GM18858 (cell line): ENCODE data around the gene TAOK3.
"Not testable (repeated sequence)": the region's sequence is repeated elsewhere in the genome, so short reads cannot be mapped to it uniquely, and the experiment has no call there.

Experiments used
- ATAC-seq: cut with Tn5 transposase; IDR thresholded peaks from one replicate; pipeline ENCODE4 v1.9.1; 2021; ENCODE audit not compliant: unreplicated experiment

TAOK3 gene

DNA sequence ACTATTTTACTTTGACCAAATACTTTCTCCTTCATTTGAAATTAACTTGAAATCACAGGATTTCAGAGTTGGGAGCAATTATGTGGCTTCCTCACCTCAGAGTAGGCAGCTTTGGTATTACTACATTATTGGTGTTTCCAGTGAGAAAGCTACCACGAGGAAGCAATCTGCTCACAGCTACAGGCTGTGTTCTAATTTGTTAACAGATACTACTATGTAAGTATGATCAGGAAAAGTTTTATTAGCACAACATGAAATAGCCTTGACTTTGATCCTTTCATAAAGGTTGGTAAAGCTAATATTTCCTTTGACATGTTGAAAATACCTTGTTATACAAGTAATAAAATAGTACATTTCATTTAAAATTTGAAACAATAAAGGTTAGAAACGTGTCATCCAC lies 30.6 kb downstream of the TAOK3 start:
- no peak for ATAC-seq

DNA sequence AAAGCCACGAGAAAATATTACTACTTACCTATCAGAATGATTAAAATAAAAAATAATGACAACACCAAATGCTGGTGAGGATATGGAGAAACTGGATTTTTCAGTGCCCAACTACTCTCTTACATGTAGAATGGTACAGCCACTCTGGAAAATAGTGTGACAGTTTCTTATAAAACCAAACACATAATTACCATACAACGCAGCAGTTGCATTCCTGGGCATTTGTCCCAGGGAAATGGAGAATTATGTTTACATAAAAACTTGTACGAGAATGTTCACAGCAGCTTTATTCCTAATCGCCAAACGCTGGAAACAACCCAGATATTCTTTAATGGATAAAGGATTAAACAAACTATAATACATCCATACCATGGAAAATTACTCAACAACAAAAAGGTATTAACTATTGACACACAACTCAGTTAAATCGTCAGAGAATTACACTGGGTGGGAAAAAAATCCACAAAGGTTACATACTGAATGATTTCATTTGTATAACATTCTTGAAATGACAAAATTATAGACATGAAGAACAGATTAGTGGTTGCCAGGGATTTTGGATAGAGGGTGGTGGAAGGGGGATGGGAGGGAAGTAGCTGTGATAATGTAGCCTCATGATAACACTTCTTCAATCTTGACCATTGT lies 35.4 kb downstream of the TAOK3 start:
- no peak for ATAC-seq

DNA sequence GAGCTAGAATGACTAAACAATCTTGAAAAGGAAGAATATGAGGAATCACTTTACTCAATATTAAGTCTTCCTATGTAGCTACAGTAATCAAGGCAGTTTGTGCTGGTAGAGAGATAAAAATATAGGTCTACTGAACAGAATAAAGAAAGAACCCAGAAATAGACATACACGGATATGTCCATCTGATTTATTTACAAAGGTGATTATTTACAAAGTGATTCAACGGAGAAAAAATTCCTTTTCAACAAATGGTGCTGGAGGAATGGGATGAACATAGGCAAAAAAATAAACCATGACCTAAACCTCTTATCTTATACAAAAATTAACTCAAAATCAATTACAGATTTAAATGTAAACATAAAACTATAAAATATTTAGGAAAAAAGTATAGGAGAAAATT lies 36.6 kb downstream of the TAOK3 start:
- ATAC-seq: no peak

DNA sequence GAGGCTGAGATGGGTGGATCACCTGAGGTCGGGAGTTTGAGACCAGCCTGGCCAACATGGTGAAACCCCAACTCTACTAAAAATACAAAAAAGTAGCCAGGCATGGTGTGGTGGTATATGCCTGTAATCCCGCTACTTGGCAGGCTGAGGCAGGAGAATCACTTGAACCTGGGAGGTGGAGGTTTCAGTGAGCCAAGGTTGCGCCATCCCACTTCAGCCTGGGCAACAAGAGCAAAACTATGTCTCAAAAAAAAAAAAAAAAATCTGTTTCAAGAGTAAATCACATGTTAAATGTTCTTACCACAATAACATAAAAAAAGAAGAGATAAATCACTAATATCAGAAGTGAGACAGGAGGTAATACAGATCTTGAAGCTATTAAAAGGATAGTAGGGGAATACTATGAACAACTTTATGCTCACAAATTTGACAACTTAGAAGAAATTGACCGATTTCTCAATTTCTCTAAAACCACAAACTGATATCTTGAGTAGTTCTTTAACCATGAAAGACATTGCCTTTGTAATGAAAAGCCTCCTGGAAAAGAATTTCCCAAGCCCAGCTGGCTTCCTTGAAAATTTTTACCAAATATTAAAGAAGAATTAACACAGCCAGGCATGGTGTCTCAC lies 37.7 kb downstream of the TAOK3 start:
- no peak for ATAC-seq

DNA sequence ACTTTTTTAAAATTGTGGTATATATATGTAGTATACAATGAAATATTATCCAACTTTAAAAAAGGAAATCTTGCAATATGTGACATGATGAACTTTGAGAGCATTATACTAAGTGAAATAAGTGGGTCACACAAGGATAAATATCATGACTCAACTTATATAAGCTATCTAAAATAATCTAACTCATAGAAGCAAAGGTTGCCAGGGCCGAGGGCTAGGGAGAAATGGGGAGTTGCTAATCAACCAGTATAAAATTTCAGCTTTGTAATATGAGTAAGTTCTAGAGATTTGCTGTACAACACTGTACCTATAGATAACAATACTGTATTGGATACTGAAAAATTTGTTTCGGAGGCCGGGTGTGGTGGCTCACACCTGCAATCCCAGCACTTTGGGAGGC lies 38.5 kb downstream of the TAOK3 start:
- no peak for ATAC-seq

DNA sequence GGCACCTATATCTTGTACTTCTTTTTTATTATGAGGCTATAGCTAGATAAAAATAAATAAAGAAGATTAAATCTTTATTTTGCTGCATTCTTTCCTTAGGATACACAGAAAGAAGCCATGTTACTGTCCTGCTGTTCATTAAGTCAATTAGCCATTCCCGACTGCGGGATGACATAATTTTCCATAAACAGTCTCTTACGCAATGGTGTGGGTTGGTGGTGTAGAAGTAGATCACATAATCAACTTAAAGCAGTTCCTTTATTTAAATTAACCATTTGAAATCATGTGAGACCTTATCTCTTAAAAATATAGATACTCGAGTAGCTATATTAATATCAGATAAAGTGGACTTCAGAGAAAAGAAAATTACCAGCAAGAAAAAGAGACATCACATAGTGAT lies 40.2 kb downstream of the TAOK3 start:
- ATAC-seq: no peak

DNA sequence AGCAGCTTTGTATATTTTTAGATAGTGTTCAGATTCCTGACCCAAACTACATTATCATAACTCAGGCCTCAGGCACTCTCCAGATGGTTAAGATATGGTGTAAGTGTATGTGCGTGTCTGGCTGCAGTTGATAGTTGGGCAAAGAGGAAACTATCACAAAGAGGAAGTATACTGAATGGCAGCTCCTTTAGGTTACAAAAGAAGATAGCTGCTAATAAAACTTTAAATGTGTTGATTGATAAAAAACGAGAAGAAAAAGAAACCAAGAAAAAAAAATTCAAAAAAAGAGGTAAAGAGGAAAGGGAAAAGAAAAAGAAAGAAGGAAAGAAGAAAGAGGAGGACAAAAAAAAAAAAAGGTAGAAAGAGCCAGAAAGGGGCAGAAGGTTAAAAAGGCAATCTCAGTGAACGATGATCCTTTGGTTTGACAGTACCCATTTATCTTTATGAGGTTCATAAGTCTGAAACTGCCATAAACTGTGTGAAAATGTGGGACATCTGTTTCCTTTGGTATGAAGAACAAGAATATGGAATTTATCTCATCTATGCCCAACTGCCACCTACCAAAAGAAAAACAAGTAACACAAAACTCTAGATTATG lies 42.2 kb downstream of the TAOK3 start:
- ATAC-seq: no peak

DNA sequence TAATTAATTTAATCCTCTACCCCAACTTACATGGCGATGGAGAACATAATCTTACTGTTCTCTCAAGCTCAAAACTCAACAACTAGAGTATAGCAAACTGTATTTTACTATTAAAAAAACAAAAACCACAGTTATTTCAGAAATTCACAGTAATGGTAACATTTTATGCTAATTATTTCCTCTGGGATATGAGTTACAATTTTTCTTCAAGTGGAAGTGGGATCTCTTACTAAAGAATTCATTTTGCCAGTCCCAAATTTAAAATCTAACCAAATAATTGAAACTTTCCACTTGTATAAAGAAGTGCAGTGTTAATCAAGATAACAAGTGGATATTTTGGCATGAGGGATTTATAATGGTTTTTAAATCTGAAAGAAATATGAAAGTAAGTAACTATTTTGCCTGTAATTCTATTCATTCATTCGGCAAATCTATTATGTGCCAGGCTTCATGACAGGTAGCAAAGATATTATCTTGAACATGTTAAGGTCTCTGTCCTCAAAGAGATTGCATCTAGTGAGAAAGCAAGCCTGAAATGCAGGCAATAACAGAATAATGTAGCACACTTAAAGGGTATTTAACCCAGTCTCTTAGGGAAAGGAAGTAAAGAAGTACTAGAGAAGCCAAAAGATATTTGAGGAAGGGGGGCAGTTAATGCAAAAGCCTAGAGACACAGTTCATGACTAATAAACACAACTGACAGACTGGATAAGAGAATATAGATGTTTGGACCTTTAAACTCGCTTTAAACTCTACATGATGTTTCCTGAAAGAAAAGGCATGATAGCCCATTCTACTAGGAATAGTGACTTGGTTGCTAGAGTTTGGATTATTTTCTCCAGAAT lies 44.0 kb downstream of the TAOK3 start:
- no peak for ATAC-seq

DNA sequence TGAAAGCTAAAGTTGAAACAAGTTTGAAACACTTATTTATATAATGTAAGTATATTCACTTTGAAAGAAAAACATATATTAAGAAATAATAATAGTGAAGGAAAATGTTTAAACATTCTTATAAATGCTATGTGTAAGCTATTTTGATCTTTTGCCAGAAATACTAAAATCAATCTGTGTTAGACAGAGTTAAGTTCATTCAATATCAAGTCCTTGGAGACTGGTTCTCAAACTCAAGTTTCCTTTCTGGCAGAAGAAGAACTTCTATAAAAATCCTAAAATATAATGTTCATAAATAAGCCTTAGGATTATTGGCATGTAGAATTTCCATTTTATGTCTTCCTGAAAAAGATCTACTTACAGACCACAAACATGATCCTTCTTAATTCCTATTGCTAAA lies 45.3 kb downstream of the TAOK3 start:
- ATAC-seq: no peak

DNA sequence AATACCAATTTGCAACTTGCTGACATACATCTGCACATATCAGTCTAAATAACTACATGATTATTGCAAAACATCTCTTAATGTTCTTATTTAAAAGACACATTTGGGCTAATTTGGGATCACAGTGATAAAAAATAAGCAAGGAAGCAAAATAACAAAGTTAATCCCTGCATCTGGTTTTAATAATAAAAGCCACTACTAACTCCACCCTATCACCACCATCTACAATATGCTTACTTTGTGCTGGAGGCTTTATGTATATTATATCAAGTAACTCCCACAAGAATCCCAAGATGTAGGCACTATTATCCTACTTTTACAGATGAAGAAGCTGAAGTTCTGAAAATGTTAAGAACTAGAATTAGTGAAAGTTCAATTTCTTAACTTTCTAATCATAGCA lies 45.7 kb downstream of the TAOK3 start:
- no peak for ATAC-seq

DNA sequence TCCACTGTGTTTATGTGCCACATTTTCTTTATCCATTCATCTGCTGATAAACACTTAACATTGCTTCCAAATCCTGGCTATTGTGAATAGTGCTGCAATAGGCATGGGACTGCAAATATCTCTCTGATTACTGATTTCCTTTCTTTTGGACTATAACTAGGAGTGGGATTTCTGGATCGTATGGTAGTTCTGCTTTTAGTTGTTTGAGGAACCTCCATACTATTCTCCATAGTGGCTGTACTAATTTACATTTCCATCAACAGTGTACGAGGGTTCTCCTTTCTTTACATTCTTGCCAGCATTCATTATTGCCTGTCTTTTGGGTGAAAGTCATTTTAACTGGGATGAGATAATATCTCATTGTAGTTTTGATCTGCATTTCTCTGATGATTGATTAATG lies 47.6 kb downstream of the TAOK3 start:
- no peak for ATAC-seq

DNA sequence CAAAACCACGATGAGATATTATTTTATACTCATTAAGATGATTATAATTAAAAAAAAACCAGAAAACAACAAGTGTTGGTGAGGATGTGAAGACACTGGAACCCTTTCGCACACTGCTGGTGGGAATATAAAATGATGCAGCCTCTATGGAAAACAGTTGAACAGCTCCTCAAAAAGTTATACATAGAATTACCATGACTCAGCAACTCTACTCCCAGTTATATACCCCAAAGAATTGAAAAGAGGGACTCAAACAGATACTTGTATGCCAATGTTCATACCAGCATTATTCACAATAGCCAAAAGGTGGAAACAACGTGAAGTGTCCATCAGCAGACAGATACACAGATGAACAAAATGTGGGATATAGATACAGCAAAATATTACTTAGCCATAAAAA lies 53.1 kb downstream of the TAOK3 start:
- ATAC-seq: no peak

DNA sequence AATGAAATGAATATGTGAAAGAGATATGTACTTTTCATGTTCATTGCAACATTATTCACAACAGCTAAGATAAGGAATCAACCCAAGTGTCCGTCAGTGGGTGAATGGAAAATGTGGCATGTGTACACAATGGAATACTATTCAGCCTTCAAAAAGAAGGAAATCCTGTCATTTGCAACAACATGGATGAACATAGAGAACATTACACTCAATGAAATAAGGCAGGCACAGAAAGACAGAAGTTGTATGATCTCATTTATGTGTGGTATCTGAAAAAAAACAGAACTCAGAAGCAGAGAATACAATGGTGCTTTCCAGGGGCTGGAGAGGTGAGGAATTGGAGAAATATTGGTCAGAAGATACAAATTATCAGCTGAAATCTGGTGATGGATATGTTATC lies 54.0 kb downstream of the TAOK3 start:
- no peak for ATAC-seq

DNA sequence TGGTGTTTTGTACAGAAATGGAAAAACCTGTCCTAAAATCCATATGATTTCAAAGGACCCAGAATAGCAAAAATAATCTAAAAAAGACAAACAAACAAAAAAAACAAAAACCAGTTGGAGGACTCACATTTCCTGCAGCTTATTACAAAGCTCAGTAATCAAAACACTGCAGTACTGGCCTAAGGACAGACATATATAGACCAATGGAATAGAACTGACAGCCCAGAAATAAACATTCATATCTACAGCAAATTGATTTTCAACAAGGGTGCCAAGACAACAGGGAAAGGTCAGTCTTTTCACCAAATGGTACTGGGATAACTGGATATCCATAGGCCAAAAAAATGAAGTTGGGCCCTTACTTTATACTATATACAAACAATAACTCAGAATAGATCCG lies 55.0 kb downstream of the TAOK3 start:
- no peak for ATAC-seq

DNA sequence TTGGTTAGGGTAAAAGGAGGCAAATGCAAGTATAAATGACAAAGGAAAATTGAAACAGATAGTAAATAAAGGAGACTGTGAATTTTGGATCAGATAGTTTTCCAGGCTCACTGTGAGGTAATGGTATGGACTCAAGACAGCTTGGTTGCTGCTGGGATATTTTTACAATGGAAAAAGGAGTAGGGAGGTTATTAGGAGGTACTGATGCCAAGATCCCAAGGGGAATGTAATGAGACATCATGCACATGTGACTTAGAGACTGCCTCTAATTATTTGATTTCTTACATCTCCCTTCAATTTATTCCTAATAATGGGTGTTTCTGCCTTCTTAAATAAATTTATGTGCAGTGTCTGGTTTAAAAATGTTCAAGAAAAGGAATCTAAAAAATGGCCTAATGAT lies 56.9 kb downstream of the TAOK3 start:
- ATAC-seq: no peak

DNA sequence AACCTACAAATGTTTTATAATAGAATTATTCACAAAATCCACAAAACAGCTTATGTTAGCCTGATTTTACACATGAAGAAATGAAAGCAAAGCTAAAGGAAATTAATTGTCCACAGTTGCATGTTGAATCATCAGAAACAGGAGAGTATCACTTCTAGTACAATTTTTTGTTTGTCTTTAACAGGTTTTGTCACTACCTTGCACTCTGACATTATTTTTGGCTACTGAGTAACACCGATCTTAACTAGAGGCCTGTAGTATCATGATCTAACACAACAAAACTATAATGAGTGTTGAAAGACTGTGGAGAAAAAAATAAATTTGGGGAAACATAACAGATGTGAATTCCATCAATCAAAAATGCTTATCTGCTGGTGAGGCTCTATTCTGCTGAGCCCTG lies 60.1 kb downstream of the TAOK3 start:
- ATAC-seq: peak; percentile 75

DNA sequence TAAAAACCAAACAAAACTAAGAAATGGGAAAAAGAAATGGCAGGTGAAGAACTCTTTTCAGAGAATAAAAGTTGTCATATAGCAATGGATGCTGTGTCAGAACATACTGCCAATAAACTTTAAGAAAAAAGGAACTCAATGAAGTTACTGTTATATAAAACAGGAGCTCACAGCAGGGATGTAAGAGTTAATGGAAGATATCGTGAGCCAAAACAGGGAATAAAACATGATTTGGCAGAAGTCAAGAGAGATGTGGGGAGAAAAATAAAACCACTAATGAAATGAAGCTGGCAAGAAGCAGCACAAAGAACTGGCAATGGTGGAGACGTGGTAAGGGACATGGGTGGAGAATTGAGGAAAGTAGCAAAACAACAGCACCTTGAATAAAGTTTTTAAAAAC lies 61.0 kb downstream of the TAOK3 start:
- no peak for ATAC-seq

DNA sequence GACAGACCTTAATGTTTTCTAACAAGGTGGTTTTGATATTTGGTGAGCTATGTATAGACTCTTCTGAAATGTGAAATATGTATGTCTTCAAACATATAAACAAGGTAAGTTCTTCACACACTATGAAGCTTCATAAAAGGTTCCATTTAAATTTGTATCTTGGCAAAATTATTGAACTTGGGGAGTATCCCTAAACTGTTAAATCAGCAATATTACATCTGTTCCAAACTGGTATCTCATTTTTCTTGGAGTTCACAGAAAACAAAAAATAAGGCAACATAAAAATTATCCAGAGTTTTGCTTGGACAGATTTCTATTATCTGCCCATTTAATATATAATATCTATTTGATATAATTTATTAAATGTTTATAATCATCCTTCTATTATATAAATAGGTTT lies 62.4 kb downstream of the TAOK3 start:
- no peak for ATAC-seq

DNA sequence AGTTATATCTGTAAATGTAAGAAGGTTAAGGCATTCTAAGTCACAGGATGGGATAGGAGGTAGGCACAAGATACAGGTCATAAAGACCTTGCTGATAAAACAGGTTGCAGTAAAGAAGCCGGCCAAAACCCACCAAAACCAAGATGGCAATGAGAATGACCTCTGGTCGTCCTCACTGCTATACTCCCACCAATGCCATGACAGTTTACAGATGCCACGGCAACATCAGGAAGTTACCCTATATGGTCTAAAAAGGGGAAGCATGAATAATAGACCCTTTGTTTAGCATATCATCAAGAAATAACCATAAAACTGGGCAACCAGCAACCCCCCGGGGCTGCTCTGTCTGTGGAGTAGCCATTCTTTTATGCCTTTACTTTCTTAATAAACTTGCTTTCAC lies 64.7 kb downstream of the TAOK3 start:
- not testable (repeated sequence) for ATAC-seq

DNA sequence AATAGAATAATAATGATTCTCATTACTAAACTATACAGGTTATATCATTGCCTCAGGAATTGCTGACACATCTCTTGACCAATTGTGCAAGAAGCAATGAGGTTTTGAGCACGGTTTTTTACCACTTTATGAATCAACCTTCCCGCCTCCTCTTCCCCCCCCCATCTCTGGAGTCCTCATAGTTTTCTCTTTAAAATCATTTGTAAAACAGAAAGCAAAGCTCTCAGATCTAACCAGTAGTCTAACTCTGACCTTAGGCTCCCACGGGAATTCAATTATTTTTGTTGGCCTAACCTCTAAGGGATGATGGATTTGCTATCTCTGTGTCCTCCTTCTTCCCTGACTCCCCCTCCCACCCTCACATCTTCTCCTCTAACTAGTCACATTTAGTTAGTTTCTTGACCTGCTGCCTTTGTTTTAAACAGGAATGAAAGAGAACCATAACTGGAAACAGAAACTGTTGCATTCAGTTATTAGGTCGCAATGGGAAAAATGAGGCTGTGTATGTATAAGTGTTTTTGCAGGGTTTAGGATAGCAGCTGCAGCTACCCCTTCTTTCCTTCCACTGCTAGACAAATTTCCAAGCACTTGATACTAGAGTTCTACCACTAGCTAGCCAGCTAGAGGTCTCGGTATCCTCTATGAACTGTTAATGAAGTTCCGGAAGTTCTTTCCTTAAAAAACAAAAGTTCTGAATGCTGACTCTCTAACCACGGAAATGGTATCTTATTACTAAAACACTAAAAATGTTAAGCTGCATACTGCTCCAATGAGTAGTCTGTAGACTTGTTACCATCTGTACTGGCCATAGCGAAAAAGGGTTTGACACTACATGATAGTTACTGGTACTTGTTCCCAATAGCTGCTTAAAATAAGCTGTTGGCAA lies 65.4 kb downstream of the TAOK3 start:
- ATAC-seq: no peak

DNA sequence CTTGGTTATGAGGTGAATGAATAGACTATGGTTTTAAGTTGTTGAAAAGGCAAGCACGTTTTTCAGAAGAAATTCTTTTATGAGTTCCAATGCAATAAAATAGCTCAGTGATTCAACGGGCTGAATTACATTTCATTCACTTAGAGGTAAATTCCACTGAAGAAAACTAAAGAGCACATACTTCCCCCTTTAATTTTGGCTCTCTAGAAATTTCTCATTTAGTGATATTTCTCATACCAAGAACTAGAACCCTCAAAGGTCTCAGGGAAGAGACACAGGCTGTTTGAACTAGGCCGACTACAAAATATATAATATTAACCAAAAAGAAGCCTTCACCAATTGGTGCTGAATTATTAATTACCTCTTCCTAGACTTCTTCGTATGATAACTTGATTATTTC lies 68.6 kb downstream of the TAOK3 start:
- no peak for ATAC-seq
